ENCODE measurements around the gene FAM83E. TPM values are rescaled to one million over a fixed set of nuclear protein-coding genes. Genes with fewer than 3 reads are reported as not detected.
A peak's percentile ranks its signal among the peaks of the same experiment; 100 is the strongest.

The FAM83E gene
- total RNA-seq, 1 donor from 2014 or later = 8.1 TPM

GRCh38 chr19:48623556-48624066, 8.7 kb upstream of the FAM83E start:
- peak overlapping the region; percentile 95 for H3K27ac Mint-ChIP-seq
- no peaks in the 10 kb centered on the region for H3K9me3 Mint-ChIP-seq
- TF ChIP-seq CTCF (conservative IDR thresholded peaks at IDR 0.05) = no peak
- H3K36me3 Mint-ChIP-seq = peaks cover 1% of the 10 kb centered on the region
- peak overlapping the region; percentile 90 for H3K4me3 Mint-ChIP-seq
- H3K4me1 Mint-ChIP-seq (ENCODE audit: unreplicated experiment) = peaks cover 32% of the 10 kb centered on the region
- DNase-seq (ENCODE audit: extremely low spot score, unreplicated experiment) = no peak
- no peaks in the 10 kb centered on the region for H3K27me3 Mint-ChIP-seq

DNA sequence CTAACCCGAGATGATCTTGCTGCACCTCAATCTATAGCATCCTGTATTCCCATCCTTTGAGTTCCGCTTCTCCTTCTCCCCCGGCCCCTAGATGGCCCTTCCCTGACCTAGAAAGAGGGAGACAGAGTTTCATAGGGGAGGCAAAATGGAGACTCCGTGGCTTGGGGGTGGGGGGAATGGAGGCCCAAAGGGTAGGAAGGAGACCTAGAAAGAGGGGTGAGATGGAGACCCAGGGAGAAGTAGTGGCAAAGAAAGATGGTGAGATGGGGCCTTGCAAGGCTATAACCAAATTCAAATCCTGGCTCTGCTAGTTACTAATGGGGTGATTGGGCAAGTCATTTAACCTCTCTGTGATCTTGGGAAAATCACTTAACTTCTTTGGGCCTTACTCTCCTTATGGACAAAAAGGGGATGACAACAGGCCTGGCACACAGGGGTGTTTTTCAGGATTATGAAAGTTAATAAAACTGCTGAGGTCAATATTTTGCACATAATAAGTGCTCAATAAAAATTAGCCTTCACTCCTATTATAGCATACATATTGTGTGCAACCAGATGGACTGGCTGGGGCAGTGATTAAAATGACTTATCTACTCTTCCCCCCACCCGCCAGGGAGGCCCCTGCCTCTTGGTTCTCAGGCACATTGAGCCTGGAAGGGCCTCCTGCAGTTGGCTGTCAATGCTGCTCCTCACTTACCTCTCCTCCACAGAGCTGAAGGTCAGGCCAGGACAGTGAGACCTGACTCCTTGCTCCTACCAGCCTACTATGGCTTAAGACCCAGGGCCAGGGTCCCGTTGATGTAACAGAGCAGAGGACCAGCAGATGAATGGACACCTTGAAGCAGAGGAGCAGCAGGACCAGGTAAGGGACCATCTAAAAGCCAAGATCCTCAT, 5.1 kb upstream of the FAM83E start:
- no peak for DNase-seq (ENCODE audit: extremely low spot score, unreplicated experiment)
- Mint-ChIP-seq H3K4me1 (ENCODE audit: unreplicated experiment) (peaks cover 29% of the 10 kb centered on the region), H3K36me3 (peaks cover 9% of the 10 kb centered on the region), H3K9me3 (no peaks in the 10 kb centered on the region), H3K27me3 (no peaks in the 10 kb centered on the region), H3K27ac (peak overlapping the region; percentile 99), H3K4me3 (peak overlapping the region; percentile 97)
- TF ChIP-seq CTCF (conservative IDR thresholded peaks at IDR 0.05) = peak; percentile 35

DNA sequence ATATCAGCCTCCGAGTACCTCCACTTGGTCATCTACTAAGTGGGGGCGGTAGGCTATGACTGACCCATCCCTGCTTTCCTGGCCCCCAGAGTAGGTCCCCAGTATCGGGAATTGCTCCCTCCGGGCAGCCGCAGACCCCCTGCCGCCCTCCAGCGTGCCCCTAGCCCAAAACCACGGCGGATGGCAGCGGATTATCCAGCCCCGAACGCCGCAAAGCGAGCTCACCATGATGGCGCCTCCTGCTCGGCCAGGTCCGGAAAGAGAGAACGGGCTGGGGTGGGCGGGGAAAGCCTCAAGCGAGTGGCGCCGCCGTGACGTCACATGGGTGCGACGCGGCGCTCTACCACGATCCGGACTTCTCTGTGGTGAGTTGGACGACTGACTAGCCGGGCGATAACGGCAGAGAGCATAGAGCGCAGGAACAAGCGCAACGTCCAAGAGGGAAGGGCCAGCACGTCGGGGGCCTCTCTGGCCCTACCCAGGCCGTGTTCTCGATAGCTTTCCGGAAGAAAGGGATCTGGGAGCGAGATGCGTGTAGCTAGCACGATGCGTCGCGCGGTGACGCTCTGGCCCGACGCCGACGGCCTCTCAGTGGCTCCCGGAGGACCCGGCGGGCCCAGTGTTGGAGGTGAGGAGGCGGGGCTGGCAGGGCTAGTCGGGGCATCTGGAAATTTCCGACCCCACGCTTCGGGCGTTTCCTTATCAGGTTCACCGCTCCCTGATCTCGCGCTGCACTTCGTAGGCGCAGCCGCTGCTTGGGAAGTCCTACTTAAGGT, 4.2 kb upstream of the FAM83E start, which contains the start of the genes RPL18 and SPHK2:
RPL18 (minus strand) TSS at position 263 of the 776 bp plus-strand sequence; CDS start at position 228, 35 bp downstream.
SPHK2 (plus strand) TSS at position 591 of the 776 bp plus-strand sequence. CDS start 1,009 bp downstream, outside the sequence.
- peak; percentile 98 for DNase-seq (ENCODE audit: extremely low spot score, unreplicated experiment)
- Mint-ChIP-seq H3K4me1 (ENCODE audit: unreplicated experiment) (peaks cover 31% of the 10 kb centered on the region), H3K27me3 (no peaks in the 10 kb centered on the region), H3K4me3 (peak within 1 kb of the TSS; percentile 97), H3K36me3 (peaks cover 9% of the 10 kb centered on the region), H3K9me3 (no peaks in the 10 kb centered on the region), H3K27ac (peak within 1 kb of the TSS; percentile 99)
- no peak for TF ChIP-seq CTCF (conservative IDR thresholded peaks at IDR 0.05)

DNA sequence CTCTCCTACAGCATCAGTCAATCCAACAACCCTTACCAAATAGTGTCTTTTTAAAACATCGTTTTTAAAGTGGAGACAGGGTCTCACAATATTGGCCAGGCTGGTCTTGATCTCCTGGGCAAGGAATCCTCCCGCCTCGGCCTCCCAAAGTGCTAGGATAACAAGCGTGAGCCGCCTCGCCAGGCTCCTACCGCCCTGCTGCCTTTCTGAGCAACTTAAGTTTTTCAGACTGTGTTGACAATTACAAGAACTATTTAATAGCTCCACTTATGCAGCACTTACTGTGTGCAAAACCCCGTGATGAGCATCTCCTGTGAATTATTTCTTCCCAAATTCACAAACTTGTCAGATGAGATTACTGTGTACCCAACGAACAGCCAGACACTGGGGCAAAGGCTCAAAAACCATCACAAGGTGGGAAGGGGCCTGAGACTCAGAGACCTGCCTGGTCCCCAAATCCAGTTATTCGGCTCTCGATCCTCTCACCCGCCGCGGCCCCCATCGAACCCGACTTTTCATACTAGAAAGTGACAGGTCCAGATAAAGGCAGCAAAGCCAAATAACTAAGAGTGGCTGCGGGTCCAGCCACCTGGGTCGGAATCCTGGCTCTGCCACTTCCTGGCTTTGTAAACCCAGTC, 3.5 kb upstream of the FAM83E start:
- Mint-ChIP-seq H3K36me3 (peaks cover 13% of the 10 kb centered on the region), H3K4me3 (peak overlapping the region; percentile 97), H3K4me1 (ENCODE audit: unreplicated experiment) (peaks cover 30% of the 10 kb centered on the region), H3K27ac (peak overlapping the region; percentile 99), H3K27me3 (no peaks in the 10 kb centered on the region), H3K9me3 (no peaks in the 10 kb centered on the region)
- no peak for DNase-seq (ENCODE audit: extremely low spot score, unreplicated experiment)
- no peak for TF ChIP-seq CTCF (conservative IDR thresholded peaks at IDR 0.05)

Measured in type B pancreatic cell (in vitro differentiated cells).